SK-N-MC (cell line): ENCODE measurements around the gene PARP12.
A peak's percentile ranks its signal among the peaks of the same experiment; 100 is the strongest.
"Not testable (repeated sequence)": the region's sequence is repeated elsewhere in the genome, so short reads cannot be mapped to it uniquely, and the experiment has no call there.

Experiments
- DNase-seq: peaks from one replicate; pipeline ENCODE4 v3.0.0-alpha.2; 2011; ENCODE audit warnings: low read depth, low spot score
- H3K27ac ChIP-seq: fragments of 200-600 bp; sonication (generic); 2 replicates; pipeline ENCODE4 v1.5.1; 2016; ENCODE audit warnings: mixed run types
- H3K36me3 ChIP-seq: fragments of 200-600 bp; sonication (generic); 2 replicates; pipeline ENCODE4 v1.6.1; 2017; ENCODE audit warnings: antibody characterized with exemption, low read length, mixed read lengths; ENCODE audit not compliant: insufficient read depth
- H3K4me3 ChIP-seq: fragments of 200-600 bp; sonication (generic); 2 replicates; pipeline ENCODE4 v1.5.1; 2016
- H3K9ac ChIP-seq: fragments of 200-600 bp; sonication (generic); 2 replicates; pipeline ENCODE4 v1.8.0; 2017; ENCODE audit warnings: mixed run types, mixed read lengths; ENCODE audit not compliant: insufficient read length
- H3K9me3 ChIP-seq: fragments of 200-600 bp; sonication (generic); 2 replicates; pipeline ENCODE4 v1.6.1; 2017; ENCODE audit warnings: low read depth, mild to moderate bottlenecking, antibody characterized with exemption, low read length, moderate library complexity, mixed read lengths
- EZH2 ChIP-seq: fragments of 200-600 bp; sonication (generic); IDR thresholded peaks from one replicate; pipeline ENCODE4 v1.6.1; 2017; ENCODE audit warnings: antibody characterized with exemption
- FOXP2 ChIP-seq: optimal IDR thresholded peaks from 2 replicates; pipeline ENCODE3; 2011; ENCODE audit warnings: mild to moderate bottlenecking, moderate library complexity; ENCODE audit not compliant: insufficient read depth; ENCODE audit errors: extremely low read length, control extremely low read depth
- POLR2AphosphoS5 ChIP-seq: IDR thresholded peaks from 2 replicates; pipeline ENCODE4 v1.6.1; 2012; ENCODE audit warnings: mild to moderate bottlenecking, low read depth, low read length, borderline replicate concordance

Gene PARP12, protein sequence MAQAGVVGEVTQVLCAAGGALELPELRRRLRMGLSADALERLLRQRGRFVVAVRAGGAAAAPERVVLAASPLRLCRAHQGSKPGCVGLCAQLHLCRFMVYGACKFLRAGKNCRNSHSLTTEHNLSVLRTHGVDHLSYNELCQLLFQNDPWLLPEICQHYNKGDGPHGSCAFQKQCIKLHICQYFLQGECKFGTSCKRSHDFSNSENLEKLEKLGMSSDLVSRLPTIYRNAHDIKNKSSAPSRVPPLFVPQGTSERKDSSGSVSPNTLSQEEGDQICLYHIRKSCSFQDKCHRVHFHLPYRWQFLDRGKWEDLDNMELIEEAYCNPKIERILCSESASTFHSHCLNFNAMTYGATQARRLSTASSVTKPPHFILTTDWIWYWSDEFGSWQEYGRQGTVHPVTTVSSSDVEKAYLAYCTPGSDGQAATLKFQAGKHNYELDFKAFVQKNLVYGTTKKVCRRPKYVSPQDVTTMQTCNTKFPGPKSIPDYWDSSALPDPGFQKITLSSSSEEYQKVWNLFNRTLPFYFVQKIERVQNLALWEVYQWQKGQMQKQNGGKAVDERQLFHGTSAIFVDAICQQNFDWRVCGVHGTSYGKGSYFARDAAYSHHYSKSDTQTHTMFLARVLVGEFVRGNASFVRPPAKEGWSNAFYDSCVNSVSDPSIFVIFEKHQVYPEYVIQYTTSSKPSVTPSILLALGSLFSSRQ

GRCh38 chr7:140062528-140063299 is at the start of gene PARP12:
TSS of gene PARP12 (minus strand) at chr7:140062951. CDS start at chr7:140062847, 104 bp downstream.
- Histone ChIP-seq H3K36me3 (no peaks in the 10 kb centered on the region), H3K9me3 (no peaks in the 10 kb centered on the region), H3K27ac (no peak within 1 kb of the TSS), H3K4me3 (peak within 1 kb of the TSS; percentile 82), H3K9ac (peak within 1 kb of the TSS; percentile 70)
- no peak for DNase-seq
- TF ChIP-seq EZH2 (no peak), FOXP2 (no peak), POLR2AphosphoS5 (no peak)

DNA sequence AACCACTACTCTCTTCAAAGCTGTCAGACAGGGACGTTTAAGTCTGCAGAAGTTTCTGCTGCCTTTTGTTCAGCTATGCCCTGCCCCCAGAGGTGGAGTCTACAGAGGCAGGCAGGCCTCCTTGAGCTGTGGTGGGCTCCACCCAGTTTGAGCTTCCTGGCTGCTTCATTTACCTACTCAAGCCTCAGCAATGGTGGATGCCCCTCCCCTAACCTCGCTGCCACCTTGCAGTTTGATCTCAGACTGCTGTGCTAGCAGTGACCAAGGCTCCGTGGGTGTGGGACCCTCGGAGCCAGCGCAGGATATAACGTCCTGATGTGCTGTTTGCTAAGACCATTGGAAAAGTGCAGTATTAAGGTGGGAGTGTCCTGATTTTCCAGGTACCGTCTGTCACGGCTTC is 46.0 kb upstream of the PARP12 start:
- not testable (repeated sequence) for DNase-seq

GRCh38 chr7:140096459-140096858 is 33.7 kb upstream of the PARP12 start:
- H3K36me3 ChIP-seq: peaks cover 43% of the 10 kb centered on the region
- no peak for DNase-seq
- H3K9ac ChIP-seq: no peak overlapping the region
- H3K27ac ChIP-seq: no peak overlapping the region
- H3K9me3 ChIP-seq: no peaks in the 10 kb centered on the region
- TF ChIP-seq FOXP2 (no peak), POLR2AphosphoS5 (no peak), EZH2 (no peak)
- no peak overlapping the region for H3K4me3 ChIP-seq

More for the DNA sequence above, 46.0 kb upstream of the PARP12 start:
- H3K27ac ChIP-seq, H3K4me3 ChIP-seq, H3K9me3 ChIP-seq, H3K9ac ChIP-seq, H3K36me3 ChIP-seq: not testable (repeated sequence)

DNA sequence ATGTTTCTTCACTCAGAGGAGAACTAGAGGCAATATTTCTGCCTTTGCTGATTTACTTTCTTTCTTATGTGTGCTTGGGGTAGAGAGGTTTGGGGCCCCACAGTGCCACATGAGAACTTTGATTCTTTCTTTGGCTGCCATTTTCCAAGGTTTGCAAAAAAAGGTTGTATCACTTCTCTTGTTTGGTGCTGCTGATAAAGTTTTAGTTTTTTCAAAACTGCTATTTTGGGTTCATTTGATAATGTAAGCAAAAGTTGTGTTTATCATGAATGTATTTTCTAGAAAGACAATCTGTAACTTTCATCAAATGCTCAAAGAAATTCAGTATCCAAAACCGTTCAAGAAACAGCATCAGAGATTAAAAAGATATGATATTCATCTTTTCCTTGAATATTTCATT is 30.6 kb upstream of the PARP12 start:
- Histone ChIP-seq H3K9ac (no peak overlapping the region), H3K9me3 (no peaks in the 10 kb centered on the region), H3K4me3 (no peak overlapping the region), H3K27ac (no peak overlapping the region), H3K36me3 (peaks cover 36% of the 10 kb centered on the region)
- DNase-seq: no peak
- TF ChIP-seq POLR2AphosphoS5 (no peak), FOXP2 (no peak), EZH2 (no peak)

DNA sequence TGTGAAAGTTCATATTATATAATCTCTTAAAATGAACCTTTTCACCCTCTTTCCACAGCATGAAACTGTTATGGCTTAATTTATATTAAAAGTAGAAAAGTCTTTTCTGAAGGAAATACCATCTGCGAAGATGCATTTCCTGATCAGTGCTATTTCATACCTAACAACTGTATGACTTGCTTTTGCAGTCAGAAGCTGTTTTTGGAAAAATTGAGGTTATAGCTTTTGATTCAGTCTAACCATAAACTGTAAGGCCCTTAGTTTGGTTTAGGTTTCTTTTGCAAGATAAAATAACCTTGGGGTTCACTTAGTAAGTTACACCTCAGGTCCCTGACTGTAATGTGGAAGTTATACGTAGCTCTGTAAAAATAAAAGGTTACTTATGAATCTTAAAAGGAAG is 22.7 kb upstream of the PARP12 start:
- no peaks in the 10 kb centered on the region for H3K9me3 ChIP-seq
- no peak for TF ChIP-seq EZH2
- TF ChIP-seq FOXP2: no peak
- no peak for TF ChIP-seq POLR2AphosphoS5
- no peak overlapping the region for H3K4me3 ChIP-seq
- 0 out of 2 replicates have a peak, but pooled peaks cover 3% of the 10 kb centered on the region for H3K36me3 ChIP-seq
- no peak overlapping the region for H3K27ac ChIP-seq
- no peak overlapping the region for H3K9ac ChIP-seq
- DNase-seq: no peak

DNA sequence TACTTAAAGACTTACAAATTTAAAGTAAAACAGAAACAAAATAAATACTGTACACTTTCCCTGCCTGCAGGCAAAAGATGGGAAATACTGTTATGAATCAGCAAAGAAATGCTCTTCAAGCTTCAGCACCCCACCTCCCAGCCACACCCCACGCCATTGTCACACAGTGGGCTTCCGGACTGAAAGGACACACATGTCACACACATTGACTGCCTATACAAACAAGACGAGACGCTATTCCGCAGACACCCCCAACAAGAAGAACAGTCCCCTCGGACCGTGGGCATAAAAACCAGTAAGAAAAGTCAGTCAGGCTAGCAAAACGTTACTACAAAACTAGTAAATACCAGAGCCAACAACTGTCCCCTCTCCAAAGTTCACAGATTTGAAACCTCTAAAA is 22.2 kb upstream of the PARP12 start:
- H3K27ac ChIP-seq: no peak overlapping the region
- H3K9me3 ChIP-seq: no peaks in the 10 kb centered on the region
- TF ChIP-seq POLR2AphosphoS5: no peak
- TF ChIP-seq FOXP2: no peak
- TF ChIP-seq EZH2: no peak
- 0 out of 2 replicates have a peak, but pooled peaks cover 3% of the 10 kb centered on the region for H3K36me3 ChIP-seq
- H3K9ac ChIP-seq: no peak overlapping the region
- no peak for DNase-seq
- no peak overlapping the region for H3K4me3 ChIP-seq

GRCh38 chr7:140084142-140084655 is 21.4 kb upstream of the PARP12 start:
- no peak overlapping the region for H3K4me3 ChIP-seq
- H3K36me3 ChIP-seq: 0 out of 2 replicates have a peak, but pooled peaks cover 3% of the 10 kb centered on the region
- no peak overlapping the region for H3K27ac ChIP-seq
- H3K9ac ChIP-seq: no peak overlapping the region
- TF ChIP-seq FOXP2 (no peak), EZH2 (no peak), POLR2AphosphoS5 (no peak)
- DNase-seq: no peak
- no peaks in the 10 kb centered on the region for H3K9me3 ChIP-seq

DNA sequence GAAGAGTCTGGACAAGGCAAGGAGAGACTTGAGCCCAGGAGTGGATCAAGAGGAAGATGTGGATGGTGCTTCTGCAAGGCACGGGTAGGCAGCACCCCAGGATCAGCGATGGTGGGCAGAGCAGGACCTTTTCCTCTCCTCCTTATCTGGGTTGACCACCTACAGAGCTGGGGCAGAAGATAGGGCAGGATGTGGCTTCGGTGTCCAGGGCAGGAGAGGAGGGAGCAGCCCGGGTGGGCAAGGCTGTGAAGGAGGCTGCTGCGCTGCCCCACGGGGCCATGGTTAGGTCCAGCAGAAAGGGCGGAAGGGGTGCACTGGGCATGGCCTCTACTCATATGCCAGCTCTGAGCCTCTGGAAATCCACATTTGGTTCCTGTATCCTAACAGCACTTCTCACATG is 20.0 kb upstream of the PARP12 start:
- 0 out of 2 replicates have a peak, but pooled peaks cover 3% of the 10 kb centered on the region for H3K36me3 ChIP-seq
- DNase-seq: no peak
- H3K27ac ChIP-seq: no peak overlapping the region
- TF ChIP-seq POLR2AphosphoS5: no peak
- H3K4me3 ChIP-seq: no peak overlapping the region
- no peaks in the 10 kb centered on the region for H3K9me3 ChIP-seq
- no peak overlapping the region for H3K9ac ChIP-seq
